Psoas muscle (tissue), 8 donors: ENCODE measurements around the gene MED12. TPM values are rescaled to one million over a fixed set of nuclear protein-coding genes. Genes with fewer than 3 reads are reported as not detected.
A peak's percentile ranks its signal among the peaks of the same experiment; 100 is the strongest.

Source experiments
- ATAC-seq, 4 donors: fragments of 200-7000 bp; cut with Tn5 transposase; one replicate each; pipeline ENCODE4 v1.9.1; 2020; ENCODE audit warnings: moderate library complexity in 3 of 4, mild to moderate bottlenecking in 2 of 4
- DNase-seq, 2 donors: peaks; one replicate each; pipeline ENCODE4 v3.0.0-alpha.2; 2020
- H3K27ac ChIP-seq: fragments of 200-600 bp; one replicate; pipeline ENCODE4 v1.8.0; 2022
- H3K27me3 ChIP-seq, 3 donors: fragments of 200-600 bp in 1 of 3; one replicate each; pipeline versions ENCODE4 v1.6.1 to v1.8.0; 2013 to 2022; ENCODE audit warnings: low read length in 2 of 3, mild to moderate bottlenecking in 2 of 3, moderate library complexity in 1 of 3; ENCODE audit not compliant: insufficient read depth in 3 of 3
- H3K36me3 ChIP-seq, 2 donors: fragments of 200-600 bp in 1 of 2; one replicate each; pipeline versions ENCODE4 v1.6.1 to v1.8.0; 2013 to 2022; ENCODE audit warnings: low read depth in 1 of 2, mild to moderate bottlenecking in 1 of 2, moderate library complexity in 1 of 2; ENCODE audit not compliant: insufficient read depth in 1 of 2
- H3K4me1 ChIP-seq: fragments of 200-600 bp; one replicate; pipeline ENCODE4 v1.8.0; 2022
- H3K4me3 ChIP-seq: fragments of 200-600 bp; one replicate; pipeline ENCODE4 v1.8.0; 2022; ENCODE audit warnings: mild to moderate bottlenecking
- H3K9me3 ChIP-seq: fragments of 200-600 bp; one replicate; pipeline ENCODE4 v1.8.0; 2022
- CTCF ChIP-seq: fragments of 200-600 bp; IDR thresholded peaks from one replicate; pipeline ENCODE4 v1.8.0; 2022; ENCODE audit warnings: antibody characterized with exemption
- WGBS, 3 donors: extraction: QIAGEN DNeasy Blood & Tissue Kit; methylation state at CpG; one replicate each; pipeline versions ENCODE4 v1.1.6 to v1.1.7; 2013; 5-methylcytosine and 5-hydroxymethylcytosine counted together
- intact Hi-C, 2 donors: fragments of 100-400 bp; cut with DNase I; formaldehyde crosslinking; loops; one replicate each; pipeline versions ENCODE4 v1.11.0 to v1.14.2; 2022
- polyA plus RNA-seq, 3 donors: library from polyadenylated mRNA; stranded (reverse); fragments of 200-250 nt; gene quantifications; one replicate each; pipeline ENCODE4 v1.2.3, GENCODE V29; 2013
- total RNA-seq, 4 donors: library from RNA; stranded (reverse); fragmentation: NEBNext Ultra II Directional in 2 of 4; extraction: Animal tissue kit (Norgen Biotek cat#: 25700) in 2 of 4; gene quantifications; one replicate each; pipeline versions ENCODE4 v1.2.1 to v1.2.4, GENCODE V29; 2021 to 2023
- donor health status: healthy with polysubstance abuse.
- donor health status: DM: no; HTN: no; CAD: no; lungs with moderate emphysema.
- donor health status: Bipolar disorder and iron deficiency.
- donor health status: healthy.
- donor health status: DM: yes; HTN: yes; CAD: no.
- donor health status: DM: no; HTN: no; CAD: no.
- donor health status: DM: no; HTN: no; CAD: no.
- donor health status: DM: yes; HTN: yes; CAD: no.

Gene MED12
- total and polyA plus RNA-seq, 7 donors, result 7.1 to 24.8 (median 20.7) TPM

GRCh38 chrX:71099736-71100135 lies 18.7 kb upstream of the MED12 start:
- DNase-seq (no peak), ATAC-seq (no peak)
- Histone ChIP-seq H3K36me3 (peaks cover 0 to 8% of the 10 kb centered on the region in 2 donors), H3K4me1 (no peaks in the 10 kb centered on the region), H3K4me3 (no peak overlapping the region), H3K27me3 (peaks cover 0 to 21% (median 0%) of the 10 kb centered on the region in 3 donors), H3K9me3 (no peaks in the 10 kb centered on the region), H3K27ac (no peak overlapping the region)
- no peak for TF ChIP-seq CTCF
- intact Hi-C loops, result no loop called here
- WGBS, 3 donors, result 62 to 92% (median 87%) methylated on average over 2 to 4 of the region's 4 CpGs

GRCh38 chrX:71100581-71101505 lies 17.6 kb upstream of the MED12 start:
- Histone ChIP-seq H3K4me1 (no peaks in the 10 kb centered on the region), H3K36me3 (peaks cover 0 to 8% of the 10 kb centered on the region in 2 donors), H3K27ac (no peak overlapping the region), H3K9me3 (no peaks in the 10 kb centered on the region), H3K4me3 (no peak overlapping the region), H3K27me3 (peaks cover 0 to 21% (median 0%) of the 10 kb centered on the region in 3 donors)
- no peak for DNase-seq
- no peak for TF ChIP-seq CTCF
- 66 to 86% (median 81%) methylated on average over 23 to 31 of the region's 31 CpGs for WGBS, 3 donors
- intact Hi-C loops, result no loop called here
- no peak for ATAC-seq

- no peak for TF ChIP-seq CTCF
- intact Hi-C loops, result no loop called here
- H3K4me1 ChIP-seq, result no peaks in the 10 kb centered on the region
- peaks cover 0 to 8% of the 10 kb centered on the region in 2 donors for H3K36me3 ChIP-seq
- H3K4me3 ChIP-seq, result no peak overlapping the region
- no peak overlapping the region for H3K27ac ChIP-seq
- DNase-seq, result no peak
- WGBS, 3 donors, result 56 to 79% (median 68%) methylated on average over 3 of the region's 3 CpGs
- no peaks in the 10 kb centered on the region for H3K9me3 ChIP-seq
- peaks cover 0 to 17% (median 0%) of the 10 kb centered on the region in 3 donors for H3K27me3 ChIP-seq
- no peak for ATAC-seq
Observed at GRCh38 chrX:71102292-71102691, 16.1 kb upstream of the MED12 start.

- no peaks in the 10 kb centered on the region for H3K9me3 ChIP-seq
- H3K36me3 ChIP-seq, result peaks cover 0 to 8% of the 10 kb centered on the region in 2 donors
- peaks cover 0 to 12% (median 0%) of the 10 kb centered on the region in 3 donors for H3K27me3 ChIP-seq
- peak in 3 of 4 donors; percentile 20 to 37 (median 36) for ATAC-seq
- no peaks in the 10 kb centered on the region for H3K4me1 ChIP-seq
- H3K27ac ChIP-seq, result peak overlapping the region; percentile 30
- no peak for TF ChIP-seq CTCF
- no peak overlapping the region for H3K4me3 ChIP-seq
- DNase-seq, result peak in 1 of 2 donors; percentile 25
- intact Hi-C loops, result no loop called here
- WGBS, 3 donors, result 26 to 40% (median 27%) methylated on average over 2 to 9 of the region's 10 CpGs
Observed at GRCh38 chrX:71103110-71103983, 15.0 kb upstream of the MED12 start.
